GM12864 (cell line): ENCODE results near the gene PMEPA1.

Experiments
- DNase-seq: peaks from one replicate; pipeline ENCODE4 v3.0.0-alpha.2; 2011; ENCODE audit warnings: low read depth
- H3K4me3 ChIP-seq: 2 replicates; pipeline ENCODE4 v1.5.1; 2011; ENCODE audit warnings: mild to moderate bottlenecking, low read depth, low read length, control low read depth
- CTCF ChIP-seq: IDR thresholded peaks from 2 replicates; pipeline ENCODE4 v1.5.1; 2011; ENCODE audit warnings: low read depth, mild to moderate bottlenecking, moderate library complexity, low read length, control low read depth, inconsistent platforms; ENCODE audit errors: missing control alignments

PMEPA1 gene

GRCh38 chr20:57667924-57668782, 41.7 kb downstream of the PMEPA1 start:
- no peak for DNase-seq
- H3K4me3 ChIP-seq: no peak overlapping the region
- TF ChIP-seq CTCF: no peak

GRCh38 chr20:57667388-57667787, 42.4 kb downstream of the PMEPA1 start:
- H3K4me3 ChIP-seq: no peak overlapping the region
- no peak for DNase-seq
- no peak for TF ChIP-seq CTCF

GRCh38 chr20:57666834-57667157, 43.0 kb downstream of the PMEPA1 start:
- no peak for TF ChIP-seq CTCF
- H3K4me3 ChIP-seq: no peak overlapping the region

GRCh38 chr20:57666106-57666833, 43.5 kb downstream of the PMEPA1 start:
- no peak overlapping the region for H3K4me3 ChIP-seq
- no peak for DNase-seq
- no peak for TF ChIP-seq CTCF

More at GRCh38 chr20:57666834-57667157, 43.0 kb downstream of the PMEPA1 start:
- DNase-seq: no peak

- no peak overlapping the region for H3K4me3 ChIP-seq
- TF ChIP-seq CTCF: no peak
- no peak for DNase-seq
Observed at GRCh38 chr20:57665589-57665971, 44.2 kb downstream of the PMEPA1 start.

- DNase-seq: no peak
Observed at GRCh38 chr20:57664924-57665588, 44.8 kb downstream of the PMEPA1 start.

More at GRCh38 chr20:57664924-57665588, 44.8 kb downstream of the PMEPA1 start:
- TF ChIP-seq CTCF: no peak
- no peak overlapping the region for H3K4me3 ChIP-seq
